Stimulated activated naive CD4-positive, alpha-beta T cell treated with Interleukin-2 at 50 U/mL for 16 hours (primary cell): ENCODE measurements around the gene SLC12A7.
"Not testable (repeated sequence)": the region's sequence is repeated elsewhere in the genome, so short reads cannot be mapped to it uniquely, and the experiment has no call there.

Source experiments
- DNase-seq: peaks from one replicate; lab custom pipeline; 2025; lab: John Stamatoyannopoulos, UW

The SLC12A7 gene

GRCh38 chr5:1034986-1035385 is 76.9 kb downstream of the SLC12A7 start:
- no peak for DNase-seq

DNA sequence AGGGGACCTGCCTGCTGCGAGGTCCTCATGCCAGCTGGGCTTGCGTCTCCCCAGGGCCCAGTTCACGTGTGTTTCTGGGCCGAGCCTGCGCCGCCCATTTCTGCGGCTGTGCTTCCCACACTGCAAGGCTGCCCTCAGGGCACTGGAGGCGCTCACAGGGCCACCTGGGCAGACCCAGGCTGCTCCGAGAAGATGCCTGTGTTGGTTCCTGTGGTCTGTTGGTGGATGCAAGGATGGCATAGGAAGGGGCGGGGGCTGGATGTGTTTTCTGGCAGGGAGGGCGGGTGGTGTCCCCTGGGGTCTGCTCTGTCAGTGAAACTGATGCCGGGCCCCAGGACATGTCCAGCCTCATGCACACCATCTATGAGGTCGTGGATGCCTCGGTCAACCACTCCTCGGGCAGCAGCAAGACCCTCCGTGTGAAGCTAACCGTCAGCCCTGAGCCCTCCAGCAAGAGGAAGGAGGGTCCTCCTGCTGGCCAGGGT is 77.4 kb downstream of the SLC12A7 start:
- no peak for DNase-seq

GRCh38 chr5:1033606-1034420 is 78.0 kb downstream of the SLC12A7 start:
- no peak for DNase-seq

DNA sequence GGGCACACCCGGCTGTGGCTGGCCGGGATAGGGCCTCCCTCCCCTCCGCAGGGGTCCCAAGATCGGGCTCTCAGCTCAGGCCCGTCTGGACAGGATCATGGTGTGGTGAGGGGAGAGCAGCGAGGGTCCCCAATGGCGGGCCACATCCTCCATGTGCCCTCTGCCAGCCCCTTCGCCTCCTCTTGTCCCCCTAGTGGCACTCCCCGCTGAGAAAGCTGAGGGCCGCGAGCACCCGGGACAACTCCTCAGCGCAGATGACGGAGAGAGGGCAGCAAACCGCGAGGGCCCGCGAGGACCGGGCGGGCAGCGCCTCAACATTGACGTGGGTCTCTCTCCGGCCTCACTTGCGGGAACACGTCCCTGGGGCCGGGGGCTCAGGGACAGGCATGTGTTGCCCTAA is 78.7 kb downstream of the SLC12A7 start:
- DNase-seq, result no peak

DNA sequence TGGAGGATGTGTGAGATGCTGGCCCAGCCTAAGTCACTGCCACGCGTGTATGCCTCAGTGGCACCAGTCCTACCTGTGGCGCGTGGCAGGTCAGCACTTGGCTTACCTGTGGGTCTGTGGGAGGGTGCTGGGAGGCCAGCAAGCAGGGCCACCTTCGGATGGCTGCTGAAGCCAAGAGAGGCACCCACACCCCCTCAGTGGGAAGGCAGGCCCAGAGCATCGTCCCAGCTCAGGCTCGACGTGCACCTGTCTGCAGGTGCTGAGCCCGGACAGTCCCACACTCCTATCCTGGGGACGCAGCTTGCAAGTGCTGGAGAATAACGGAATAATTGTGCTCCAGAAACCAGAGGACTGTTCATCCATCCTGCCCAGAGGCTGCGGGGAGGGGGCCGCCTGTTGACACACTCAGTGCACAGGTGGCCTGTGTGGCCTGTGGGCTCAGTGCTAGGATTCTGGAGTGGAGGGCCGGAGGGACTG is 79.3 kb downstream of the SLC12A7 start:
- DNase-seq, result no peak

DNA sequence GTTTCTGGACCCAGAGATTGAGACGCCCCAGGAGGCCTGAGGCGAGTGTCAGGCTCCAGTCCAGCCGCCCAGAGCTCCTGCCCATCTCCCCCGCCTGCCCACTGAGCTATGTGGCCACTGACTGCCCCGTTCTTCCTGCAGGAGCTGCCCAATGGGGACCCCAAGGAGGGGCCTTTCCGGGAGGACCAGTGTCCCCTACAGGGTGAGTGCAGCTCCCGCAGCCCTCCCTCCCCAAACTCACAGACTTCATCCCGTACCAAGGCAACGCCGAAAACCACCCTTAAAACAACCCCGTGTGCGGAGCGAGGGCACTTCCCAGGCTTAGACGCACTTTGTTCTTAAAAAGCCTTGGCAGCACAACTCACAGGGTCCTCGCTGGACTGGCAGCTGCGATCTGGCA is 79.9 kb downstream of the SLC12A7 start:
- no peak for DNase-seq

- no peak for DNase-seq
Observed at GRCh38 chr5:1031306-1031959, 80.4 kb downstream of the SLC12A7 start.

DNA sequence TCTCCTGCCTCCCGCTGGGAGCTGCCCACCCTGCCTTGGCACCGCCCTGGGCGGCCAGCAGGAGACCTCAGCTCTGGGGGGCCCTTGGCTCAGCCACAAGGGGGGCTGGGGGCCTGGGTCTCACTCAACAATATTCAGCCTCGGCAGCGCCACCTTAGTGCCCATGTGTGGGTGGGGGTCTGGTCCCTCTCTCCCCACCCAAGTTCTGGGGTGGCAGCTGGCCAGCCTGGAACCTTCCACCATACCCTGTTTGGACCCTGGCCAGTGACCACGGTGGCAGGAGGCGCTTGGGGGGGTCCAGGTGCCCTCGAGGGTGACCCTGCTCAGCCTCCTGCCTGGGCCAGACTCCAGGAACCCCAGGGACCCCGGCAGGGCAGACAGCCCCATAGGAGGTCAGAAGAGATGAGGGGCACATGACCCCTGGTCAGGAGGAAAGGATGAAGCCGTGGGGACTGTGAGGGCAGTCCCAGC is 81.0 kb downstream of the SLC12A7 start:
- no peak for DNase-seq

- DNase-seq, result no peak
Observed at GRCh38 chr5:1029945-1030625, 81.8 kb downstream of the SLC12A7 start.

- no peak for DNase-seq
Observed at GRCh38 chr5:1029282-1029944, 82.5 kb downstream of the SLC12A7 start.

GRCh38 chr5:1028481-1029281 is 83.2 kb downstream of the SLC12A7 start:
- no peak for DNase-seq

- no peak for DNase-seq
Observed at GRCh38 chr5:1027631-1028441, 84.0 kb downstream of the SLC12A7 start.

DNA sequence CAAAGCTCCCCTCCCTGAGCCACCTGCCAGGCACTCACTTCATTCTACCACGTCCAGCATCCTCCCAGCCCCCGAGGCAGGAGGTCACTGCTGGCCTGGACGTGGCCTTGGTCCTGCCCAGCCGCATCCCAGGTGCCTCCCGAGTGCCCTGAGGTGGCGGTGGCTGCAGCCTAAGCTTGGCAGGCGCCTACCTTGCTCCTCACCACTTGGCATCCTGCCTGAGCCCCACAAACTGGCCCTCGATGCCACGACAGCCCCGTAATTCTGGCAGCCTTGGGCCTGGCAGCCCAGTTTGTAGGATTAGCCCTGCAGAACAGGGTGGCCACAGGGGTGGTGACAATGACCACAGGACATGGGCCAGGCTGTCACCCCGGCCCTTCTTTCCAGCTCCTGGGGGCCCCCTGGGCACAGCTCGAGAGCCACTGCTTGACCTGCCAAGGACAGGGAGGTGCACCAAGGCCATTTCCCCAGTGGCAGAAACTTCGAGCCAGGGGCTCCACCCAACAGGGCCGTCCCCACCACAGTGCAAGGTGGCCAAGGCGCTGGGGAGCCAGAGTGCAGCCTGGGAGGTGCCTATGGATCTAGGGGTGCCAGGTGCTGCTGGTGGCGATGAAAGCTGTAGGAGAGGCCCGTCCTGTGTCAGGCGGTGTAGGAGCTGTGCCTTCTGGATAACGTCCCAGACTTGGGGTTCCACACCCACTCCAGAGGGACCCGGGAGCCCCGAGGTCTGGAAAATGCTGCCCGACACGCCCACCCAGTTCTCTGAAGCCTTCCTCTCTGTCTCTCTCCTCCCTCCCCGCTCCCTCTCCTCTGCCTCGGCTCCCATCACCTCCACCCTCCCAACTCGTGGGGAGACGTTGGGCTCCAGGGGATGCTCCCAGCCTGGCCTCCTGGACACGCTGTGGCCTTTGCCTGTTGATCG is 84.9 kb downstream of the SLC12A7 start:
- no peak for DNase-seq

DNA sequence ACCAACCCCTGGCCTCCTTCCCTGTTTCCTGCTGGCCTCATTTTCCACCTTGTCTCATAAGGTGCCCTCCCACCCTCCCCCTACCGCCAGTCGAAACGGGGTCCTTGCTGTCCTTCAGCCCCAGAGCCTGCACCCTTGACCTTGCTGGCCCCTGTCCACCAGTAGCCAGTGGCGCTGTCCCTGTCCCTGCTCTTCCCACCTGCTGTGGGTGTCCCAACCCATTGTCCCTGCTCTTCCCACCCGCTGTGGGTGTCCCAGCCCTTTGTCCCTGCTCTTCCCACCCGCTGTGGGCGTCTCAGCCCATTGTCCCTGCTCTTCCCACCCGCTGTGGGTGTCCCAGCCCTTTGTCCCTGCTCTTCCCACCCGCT is 89.9 kb downstream of the SLC12A7 start:
- DNase-seq, result not testable (repeated sequence)

DNA sequence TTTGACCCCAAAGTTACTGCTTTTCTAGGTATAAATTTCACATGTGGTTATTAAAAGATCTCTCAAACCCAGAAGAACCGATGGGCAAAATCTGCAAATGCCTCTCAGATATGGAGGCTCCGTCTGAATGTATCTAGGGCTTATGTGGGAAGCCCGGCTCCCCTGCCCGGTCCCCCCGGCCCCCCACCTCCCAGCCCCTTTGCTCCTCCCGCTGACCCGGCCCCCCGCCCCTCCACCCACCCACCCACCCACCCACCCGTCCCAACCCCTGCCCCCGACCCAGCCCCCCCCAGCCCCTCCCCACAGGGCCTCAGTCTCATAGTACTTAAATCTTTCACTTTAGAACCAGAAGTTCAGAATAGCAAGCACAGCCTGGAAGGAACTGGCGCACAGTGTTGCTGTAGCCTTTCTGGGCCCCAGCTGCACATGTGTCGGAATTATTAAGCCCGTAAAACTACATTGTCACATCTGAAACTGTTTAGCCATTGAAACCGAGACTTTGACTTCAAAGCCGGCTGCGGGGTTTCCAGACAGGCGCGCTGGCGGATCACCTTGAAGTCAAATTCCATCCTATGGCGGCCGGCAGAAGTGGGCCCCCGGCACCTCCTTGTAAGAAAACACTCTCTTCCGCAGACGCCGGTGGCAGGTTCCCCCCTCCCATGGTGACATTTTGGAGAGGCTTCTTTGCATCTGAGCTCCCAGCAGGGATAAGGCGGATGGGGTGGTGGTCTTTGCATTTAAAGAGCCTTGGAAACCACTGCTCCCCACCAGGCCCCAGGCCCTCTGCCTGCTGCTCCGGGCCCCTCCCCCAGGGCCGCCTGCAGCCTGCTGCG is 90.5 kb downstream of the SLC12A7 start:
- DNase-seq, result no peak

- no peak for DNase-seq
Observed at GRCh38 chr5:1020452-1020961, 91.4 kb downstream of the SLC12A7 start.

- DNase-seq, result no peak
Observed at GRCh38 chr5:1019001-1019905, 92.6 kb downstream of the SLC12A7 start.
